ENCODE measurements around the gene ARIH2. TPM values are rescaled to one million over a fixed set of nuclear protein-coding genes. Genes with fewer than 3 reads are reported as not detected.

Gene ARIH2
- total RNA-seq, 1 donor from 2014 or later = 112 TPM

DNA sequence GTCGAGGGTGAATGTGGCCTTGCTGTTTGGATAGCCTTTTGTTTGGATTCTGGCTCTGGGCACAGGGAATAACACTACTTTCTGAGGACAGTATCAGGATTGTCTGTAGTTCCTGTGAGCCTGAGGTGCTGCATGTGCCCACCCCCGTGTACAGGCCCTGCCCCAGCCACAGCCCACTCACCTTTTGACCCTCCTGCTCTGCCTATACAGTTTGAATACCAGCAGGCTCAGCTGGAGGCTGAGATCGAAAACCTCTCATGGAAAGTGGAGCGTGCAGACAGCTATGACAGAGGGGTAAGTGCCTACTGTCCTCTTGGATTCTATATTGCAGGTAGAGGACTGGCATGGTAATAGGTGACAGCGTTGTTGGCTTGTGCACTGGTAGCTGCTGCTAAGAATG lies 64.0 kb downstream of the ARIH2 start:
- ChIA-PET POLR2A (no interaction called here), CTCF (no interaction called here)
- ATAC-seq (ENCODE audit: low read depth) (no peak), DNase-seq (no peak)
- H3K27ac Mint-ChIP-seq = no peak overlapping the region
- peaks cover 72% of the 10 kb centered on the region for H3K36me3 Mint-ChIP-seq (ENCODE audit: low read depth)
- TF ChIP-seq, protein P1, sequence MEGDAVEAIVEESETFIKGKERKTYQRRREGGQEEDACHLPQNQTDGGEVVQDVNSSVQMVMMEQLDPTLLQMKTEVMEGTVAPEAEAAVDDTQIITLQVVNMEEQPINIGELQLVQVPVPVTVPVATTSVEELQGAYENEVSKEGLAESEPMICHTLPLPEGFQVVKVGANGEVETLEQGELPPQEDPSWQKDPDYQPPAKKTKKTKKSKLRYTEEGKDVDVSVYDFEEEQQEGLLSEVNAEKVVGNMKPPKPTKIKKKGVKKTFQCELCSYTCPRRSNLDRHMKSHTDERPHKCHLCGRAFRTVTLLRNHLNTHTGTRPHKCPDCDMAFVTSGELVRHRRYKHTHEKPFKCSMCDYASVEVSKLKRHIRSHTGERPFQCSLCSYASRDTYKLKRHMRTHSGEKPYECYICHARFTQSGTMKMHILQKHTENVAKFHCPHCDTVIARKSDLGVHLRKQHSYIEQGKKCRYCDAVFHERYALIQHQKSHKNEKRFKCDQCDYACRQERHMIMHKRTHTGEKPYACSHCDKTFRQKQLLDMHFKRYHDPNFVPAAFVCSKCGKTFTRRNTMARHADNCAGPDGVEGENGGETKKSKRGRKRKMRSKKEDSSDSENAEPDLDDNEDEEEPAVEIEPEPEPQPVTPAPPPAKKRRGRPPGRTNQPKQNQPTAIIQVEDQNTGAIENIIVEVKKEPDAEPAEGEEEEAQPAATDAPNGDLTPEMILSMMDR (IDR thresholded peaks at IDR 0.05) = no peak
- H3K4me3 Mint-ChIP-seq = no peak overlapping the region
- H3K27me3 Mint-ChIP-seq = no peaks in the 10 kb centered on the region
- intact Hi-C loops (cut with micrococcal nuclease) = no loop called here
- H3K9me3 Mint-ChIP-seq = no peaks in the 10 kb centered on the region
- no peaks in the 10 kb centered on the region for H3K4me1 Mint-ChIP-seq

DNA sequence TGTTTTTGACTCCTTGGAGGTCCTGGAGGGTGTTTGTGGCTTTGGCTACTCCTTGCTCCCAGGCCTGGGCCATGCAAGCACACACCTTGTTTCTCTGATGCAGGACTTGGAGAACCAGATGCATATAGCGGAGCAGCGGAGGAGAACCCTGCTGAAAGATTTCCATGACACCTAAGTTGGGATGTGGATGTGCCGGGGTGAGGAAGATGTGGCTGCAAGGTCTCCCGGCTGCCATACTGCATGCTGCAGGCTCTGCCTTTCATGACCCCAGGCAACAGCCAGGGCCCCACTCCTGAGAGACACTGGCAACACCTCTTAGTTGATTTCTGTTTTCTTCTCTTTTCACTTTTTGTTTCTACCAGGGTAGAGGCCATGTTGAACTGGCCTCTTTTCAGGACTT lies 64.5 kb downstream of the ARIH2 start:
- no peaks in the 10 kb centered on the region for H3K9me3 Mint-ChIP-seq
- peaks cover 2% of the 10 kb centered on the region for H3K4me1 Mint-ChIP-seq
- intact Hi-C loops (cut with micrococcal nuclease) = no loop called here
- H3K4me3 Mint-ChIP-seq = no peak overlapping the region
- CTCF ChIA-PET = no interaction called here
- TF ChIP-seq, protein P1 (IDR thresholded peaks at IDR 0.05) = no peak
- H3K27ac Mint-ChIP-seq = no peak overlapping the region
- no peaks in the 10 kb centered on the region for H3K27me3 Mint-ChIP-seq
- DNase-seq (no peak), ATAC-seq (ENCODE audit: low read depth) (no peak)
- peaks cover 68% of the 10 kb centered on the region for H3K36me3 Mint-ChIP-seq (ENCODE audit: low read depth)
- POLR2A ChIA-PET = no interaction called here

DNA sequence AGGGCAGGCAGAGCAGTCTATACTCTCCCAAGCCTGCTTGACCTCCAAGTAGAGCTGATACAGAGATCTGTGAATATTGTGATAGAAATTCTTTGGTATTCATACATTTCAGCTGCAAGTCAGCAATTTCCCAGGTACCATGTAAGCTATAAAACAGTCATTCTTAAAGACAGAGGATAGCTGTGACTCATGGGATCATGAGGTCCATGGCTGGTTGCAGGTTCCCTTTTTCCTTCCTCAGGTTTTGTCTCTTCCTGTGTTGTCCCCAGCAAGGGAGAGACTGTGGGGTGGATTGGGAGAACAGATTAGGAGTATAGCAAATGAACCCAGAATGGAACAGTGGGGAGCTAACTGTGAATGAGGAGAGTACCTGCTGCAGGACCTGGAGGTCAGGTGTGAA lies 66.0 kb downstream of the ARIH2 start:
- ATAC-seq (ENCODE audit: low read depth) (no peak), DNase-seq (no peak)
- H3K27me3 Mint-ChIP-seq = no peaks in the 10 kb centered on the region
- CTCF ChIA-PET = interaction anchor here (1.1 to 1.4 kb wide), 2 partner anchors 45 to 170 kb away, joined by 3 read pairs; no protein-coding TSS in a partner anchor
- H3K27ac Mint-ChIP-seq = no peak overlapping the region
- no peaks in the 10 kb centered on the region for H3K9me3 Mint-ChIP-seq
- POLR2A ChIA-PET = interaction anchor here (1.0 kb wide), 1 partner anchor 34 kb away, joined by 3 read pairs; the partner anchor contains the start of gene DALRD3
- H3K4me3 Mint-ChIP-seq = no peak overlapping the region
- H3K36me3 Mint-ChIP-seq (ENCODE audit: low read depth) = peaks cover 59% of the 10 kb centered on the region
- peaks cover 11% of the 10 kb centered on the region for H3K4me1 Mint-ChIP-seq
- TF ChIP-seq, protein P1 (IDR thresholded peaks at IDR 0.05) = no peak
- intact Hi-C loops (cut with micrococcal nuclease) = no loop called here

DNA sequence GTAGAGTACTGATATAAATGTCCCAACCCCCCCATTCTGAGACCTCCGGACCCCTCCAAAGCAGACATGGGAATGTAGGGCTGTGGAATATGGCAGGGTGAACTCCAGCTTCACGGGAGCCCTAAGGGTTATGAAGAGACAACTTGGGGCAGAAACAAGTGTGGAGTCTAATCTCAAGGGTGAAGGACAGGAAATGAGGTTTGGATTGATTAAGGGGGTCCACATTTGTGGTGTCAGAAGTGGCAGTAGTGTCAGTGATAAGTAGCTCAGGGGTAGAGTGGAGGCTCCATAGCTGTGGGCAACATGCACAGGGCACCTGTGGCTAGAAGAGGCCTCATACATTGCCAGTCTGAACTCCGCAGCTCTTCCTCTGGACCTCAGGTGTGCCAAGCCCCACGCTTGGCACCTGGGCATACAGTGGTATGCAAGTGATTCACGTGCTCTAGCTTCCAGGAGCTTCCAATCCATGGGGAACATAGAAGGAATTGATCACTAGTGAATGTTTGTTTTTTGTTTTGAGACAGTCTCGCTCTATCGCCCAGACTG lies 67.3 kb downstream of the ARIH2 start:
- ATAC-seq (ENCODE audit: low read depth) (no peak), DNase-seq (no peak)
- no peaks in the 10 kb centered on the region for H3K27me3 Mint-ChIP-seq
- peaks cover 18% of the 10 kb centered on the region for H3K4me1 Mint-ChIP-seq
- ChIA-PET POLR2A (interaction anchor here (1.4 kb wide), 1 partner anchor 36 kb away, joined by 4 read pairs; the partner anchor contains the start of gene NDUFAF3), CTCF (interaction anchor here (1.2 to 5.0 kb wide), 4 partner anchors 21 to 171 kb away, joined by 3 to 57 read pairs (median 47); partner anchors contain the start of genes DALRD3, QRICH1 and WDR6)
- no peak overlapping the region for H3K4me3 Mint-ChIP-seq
- no peaks in the 10 kb centered on the region for H3K9me3 Mint-ChIP-seq
- H3K27ac Mint-ChIP-seq = no peak overlapping the region
- intact Hi-C loops (cut with micrococcal nuclease) = no loop called here
- TF ChIP-seq, protein P1 (IDR thresholded peaks at IDR 0.05) = no peak
- peaks cover 51% of the 10 kb centered on the region for H3K36me3 Mint-ChIP-seq (ENCODE audit: low read depth)

DNA sequence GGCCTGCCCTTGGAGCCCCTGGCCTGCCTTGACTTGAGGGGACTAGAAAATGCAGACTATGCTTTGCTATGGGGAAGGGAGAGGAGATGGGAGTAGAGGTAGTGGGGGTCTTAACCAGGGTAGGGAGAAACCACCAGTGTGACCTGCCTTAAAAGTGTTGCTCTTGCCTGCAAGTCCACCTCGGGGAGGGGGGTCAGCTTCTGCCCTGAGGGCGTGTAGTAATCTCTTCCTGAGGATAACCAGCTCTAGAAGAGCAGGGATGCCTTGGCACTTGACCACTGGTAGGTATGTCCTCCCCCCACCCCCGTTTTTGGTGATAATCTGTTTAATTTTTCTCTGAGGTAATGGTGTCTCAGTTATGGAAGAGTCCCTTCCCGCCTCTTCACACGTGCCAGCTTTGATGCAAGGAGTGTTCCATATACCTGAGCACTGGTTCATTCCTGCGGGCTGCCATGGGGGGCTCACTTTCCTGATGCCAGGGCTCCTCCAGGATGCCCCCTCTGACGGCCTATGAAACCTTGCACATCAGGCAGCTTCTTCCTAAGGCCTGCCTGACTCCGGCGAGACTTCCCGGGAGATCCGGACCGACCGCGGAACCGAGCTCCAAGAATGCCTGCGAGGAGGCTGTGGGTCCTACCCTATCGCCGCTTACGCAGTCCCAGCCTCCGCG lies 70.6 kb downstream of the ARIH2 start:
- Mint-ChIP-seq H3K9me3 (no peaks in the 10 kb centered on the region), H3K4me1 (peaks cover 28% of the 10 kb centered on the region), H3K27ac (peak overlapping the region; percentile 83), H3K4me3 (peak overlapping the region; percentile 92), H3K27me3 (no peaks in the 10 kb centered on the region), H3K36me3 (ENCODE audit: low read depth) (peaks cover 20% of the 10 kb centered on the region)
- TF ChIP-seq, protein P1 (IDR thresholded peaks at IDR 0.05) = no peak
- ATAC-seq (ENCODE audit: low read depth) (no peak), DNase-seq (no peak)
- ChIA-PET POLR2A (interaction anchor here (0.7 to 5.1 kb wide), 10 partner anchors 17 to 715 kb away, joined by 3 to 58 read pairs (median 6); partner anchors contain the start of genes ARIH2, DALRD3, IMPDH2 and NDUFAF3), CTCF (interaction anchor here (1.5 to 5.0 kb wide), 8 partner anchors 16 to 459 kb away, joined by 5 to 57 read pairs (median 14); partner anchors contain the start of genes DALRD3, IMPDH2, NDUFAF3 and QRICH1)
- intact Hi-C loops (cut with micrococcal nuclease) = loop anchor here (1.0 kb wide), 1 partner anchor 25 kb away; no protein-coding TSS in a partner anchor

Data from activated B cell treated with CpG ODN at 0.5 μM for 24 hours (primary cell).